ENCODE data around the gene MPPED1.

GRCh38 chr22:43418079-43418825, 6.4 kb downstream of the MPPED1 start:
- TF ChIP-seq, protein P1, sequence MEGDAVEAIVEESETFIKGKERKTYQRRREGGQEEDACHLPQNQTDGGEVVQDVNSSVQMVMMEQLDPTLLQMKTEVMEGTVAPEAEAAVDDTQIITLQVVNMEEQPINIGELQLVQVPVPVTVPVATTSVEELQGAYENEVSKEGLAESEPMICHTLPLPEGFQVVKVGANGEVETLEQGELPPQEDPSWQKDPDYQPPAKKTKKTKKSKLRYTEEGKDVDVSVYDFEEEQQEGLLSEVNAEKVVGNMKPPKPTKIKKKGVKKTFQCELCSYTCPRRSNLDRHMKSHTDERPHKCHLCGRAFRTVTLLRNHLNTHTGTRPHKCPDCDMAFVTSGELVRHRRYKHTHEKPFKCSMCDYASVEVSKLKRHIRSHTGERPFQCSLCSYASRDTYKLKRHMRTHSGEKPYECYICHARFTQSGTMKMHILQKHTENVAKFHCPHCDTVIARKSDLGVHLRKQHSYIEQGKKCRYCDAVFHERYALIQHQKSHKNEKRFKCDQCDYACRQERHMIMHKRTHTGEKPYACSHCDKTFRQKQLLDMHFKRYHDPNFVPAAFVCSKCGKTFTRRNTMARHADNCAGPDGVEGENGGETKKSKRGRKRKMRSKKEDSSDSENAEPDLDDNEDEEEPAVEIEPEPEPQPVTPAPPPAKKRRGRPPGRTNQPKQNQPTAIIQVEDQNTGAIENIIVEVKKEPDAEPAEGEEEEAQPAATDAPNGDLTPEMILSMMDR (IDR thresholded peaks at IDR 0.05; ENCODE audit: insufficient read depth, low read length, poor library complexity, severe bottlenecking) = no peak
- no peak for TF ChIP-seq EZH2phosphoT487 (conservative IDR thresholded peaks at IDR 0.05; ENCODE audit: low read length)

Measured in SU-DHL-6 (cell line).